GM18526 (cell line): ENCODE measurements around the gene ATP10B.

Experiments
- POLR2A ChIP-seq: IDR thresholded peaks from 3 replicates; pipeline ENCODE4 v1.6.1; 2011; ENCODE audit not compliant: insufficient read length; ENCODE audit errors: extremely low read depth

ATP10B gene

DNA sequence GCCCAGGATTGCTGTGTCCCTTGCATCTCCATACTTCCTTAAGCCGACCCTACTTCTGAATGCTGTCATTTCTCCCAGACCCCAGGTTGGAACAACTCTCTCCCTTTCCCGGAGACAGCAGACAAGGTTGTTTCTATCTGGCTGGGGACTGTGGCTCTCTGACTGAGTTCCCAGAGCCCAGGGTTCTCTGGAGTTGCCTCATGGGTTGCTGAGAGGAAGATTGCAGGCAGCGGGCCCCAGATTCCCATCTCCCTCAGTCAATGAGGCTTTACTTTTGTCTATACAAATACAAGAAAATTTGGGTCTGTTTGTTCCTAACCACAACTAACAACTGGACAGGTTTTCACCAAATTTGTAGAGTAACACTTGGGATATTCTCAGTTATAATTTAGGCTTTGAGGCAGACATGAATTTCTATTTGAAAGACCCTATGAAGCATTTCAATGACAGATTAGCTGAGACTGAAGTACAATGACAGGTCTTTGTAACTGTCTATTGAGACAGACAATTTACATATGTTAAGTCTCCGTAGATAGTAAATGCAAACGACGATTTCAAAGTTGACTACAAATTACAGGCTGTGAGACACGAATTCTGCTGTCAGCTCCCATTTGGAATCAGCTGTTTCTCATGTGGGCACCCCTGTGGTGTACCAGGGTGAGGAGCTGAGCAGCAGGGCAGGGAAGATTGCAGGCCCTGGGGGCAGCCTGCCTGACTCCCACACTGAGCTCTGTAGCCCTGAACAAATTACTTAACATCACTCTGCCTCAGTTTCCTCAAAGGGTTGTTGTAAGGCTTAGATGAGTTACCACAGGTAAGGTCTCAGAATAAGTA, 107.5 kb downstream of the ATP10B start:
- no peak for TF ChIP-seq POLR2A

DNA sequence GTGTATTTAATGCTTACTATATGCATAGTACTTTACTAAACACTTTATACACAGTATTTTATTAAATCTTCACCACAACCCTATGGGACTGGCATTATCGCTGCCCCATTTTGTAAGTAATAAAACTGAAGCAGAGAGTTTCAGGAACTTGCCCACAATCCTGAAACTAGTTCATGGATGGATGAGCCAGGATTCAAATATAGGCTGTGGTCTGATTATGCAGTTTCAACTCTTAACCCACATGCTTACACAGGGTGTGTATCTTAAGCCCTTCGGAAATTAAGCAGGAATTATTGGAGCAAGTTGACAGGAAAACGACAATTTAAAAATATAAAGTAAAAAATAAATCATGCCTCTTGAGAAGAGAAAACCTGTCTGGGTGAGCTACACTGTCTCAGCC, 109.0 kb downstream of the ATP10B start:
- no peak for TF ChIP-seq POLR2A

DNA sequence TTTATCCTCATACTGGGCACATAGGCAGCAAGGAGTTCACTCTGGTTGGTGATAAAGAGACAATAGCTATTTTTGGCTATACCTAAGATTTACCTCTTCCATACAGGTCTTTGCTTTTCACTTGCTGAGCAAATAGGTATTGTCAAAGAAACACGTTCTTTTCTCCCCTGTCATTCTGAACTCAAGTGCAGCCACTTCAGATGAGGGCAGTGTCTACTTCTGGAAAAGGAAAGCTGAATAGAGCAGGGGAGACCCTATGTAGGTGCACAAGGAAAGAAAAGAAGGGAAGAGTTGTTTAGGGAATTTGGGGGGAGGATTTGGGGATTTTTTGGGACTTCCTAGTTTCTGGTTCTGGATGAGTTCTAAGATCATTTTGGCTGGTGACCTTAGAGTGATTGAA, 109.6 kb downstream of the ATP10B start:
- no peak for TF ChIP-seq POLR2A

DNA sequence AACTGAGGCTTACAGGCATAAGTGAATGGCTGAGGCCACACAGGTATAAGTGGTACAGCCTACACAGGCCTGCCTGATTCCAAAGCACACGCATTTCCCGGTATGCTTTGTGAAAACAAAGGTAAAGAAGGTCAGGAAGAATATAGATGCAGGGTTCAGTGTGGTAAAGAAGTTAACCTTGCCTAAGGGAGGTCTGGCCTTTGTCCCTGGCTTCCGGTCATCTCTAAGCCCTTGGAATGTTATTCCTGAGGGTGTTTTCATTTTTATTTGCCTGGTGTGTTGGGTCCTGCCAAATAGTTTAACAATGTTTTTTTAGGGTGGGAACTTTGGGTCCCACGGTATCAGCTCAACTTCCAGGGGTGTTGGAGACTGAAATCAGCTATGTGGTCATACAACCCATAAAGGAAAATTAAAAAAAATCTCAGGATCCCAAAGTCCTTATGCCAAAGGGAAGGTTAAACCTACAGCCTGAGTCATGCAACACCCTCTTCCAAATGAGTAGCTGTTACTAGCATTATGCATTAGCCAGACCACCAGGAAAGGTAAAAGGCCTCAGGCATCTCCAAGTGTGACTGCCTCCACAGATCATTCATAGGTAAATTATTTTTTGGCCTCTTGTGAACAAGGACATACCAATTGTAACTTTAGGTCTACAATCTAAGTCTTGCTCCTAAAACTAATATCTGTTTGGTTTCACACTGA, 124.6 kb downstream of the ATP10B start:
- TF ChIP-seq POLR2A: no peak

DNA sequence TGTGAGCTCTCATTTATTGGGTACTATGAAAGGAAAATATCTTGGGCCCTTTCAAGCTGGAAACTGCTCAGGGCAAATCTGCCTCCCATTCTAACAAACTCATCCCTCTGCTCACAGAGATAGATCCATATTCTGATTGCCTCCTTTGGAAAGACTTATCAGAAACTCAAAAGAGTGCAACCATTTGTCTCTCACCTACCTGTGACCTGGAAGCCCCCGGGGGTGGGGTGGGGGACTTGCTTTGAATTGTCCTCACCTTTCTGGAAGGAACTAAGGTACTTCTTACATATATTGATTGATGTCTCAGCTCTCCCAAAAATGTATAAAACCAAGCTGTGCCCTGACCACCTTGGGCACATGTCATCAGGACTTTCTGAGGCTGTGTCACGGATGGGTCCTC, 125.3 kb downstream of the ATP10B start:
- no peak for TF ChIP-seq POLR2A

DNA sequence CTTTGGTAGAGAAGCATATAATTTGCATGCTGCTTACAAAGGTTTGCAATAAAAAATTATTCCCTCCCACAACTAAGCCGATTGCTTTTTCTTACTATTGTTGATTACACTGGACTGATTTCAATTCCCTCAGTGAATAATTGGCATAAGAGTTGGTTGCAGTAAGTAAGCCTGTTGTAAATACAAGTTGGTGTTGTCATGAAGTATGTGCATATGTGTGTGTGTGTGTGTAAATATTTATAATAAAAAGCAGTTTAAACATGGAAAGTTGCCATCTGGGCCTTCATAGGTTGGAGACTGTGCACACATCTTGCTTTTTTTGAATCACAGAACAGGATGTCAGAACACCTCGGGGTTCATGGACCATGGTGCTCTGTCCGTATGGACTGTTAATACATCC, 131.2 kb downstream of the ATP10B start:
- TF ChIP-seq POLR2A: no peak

DNA sequence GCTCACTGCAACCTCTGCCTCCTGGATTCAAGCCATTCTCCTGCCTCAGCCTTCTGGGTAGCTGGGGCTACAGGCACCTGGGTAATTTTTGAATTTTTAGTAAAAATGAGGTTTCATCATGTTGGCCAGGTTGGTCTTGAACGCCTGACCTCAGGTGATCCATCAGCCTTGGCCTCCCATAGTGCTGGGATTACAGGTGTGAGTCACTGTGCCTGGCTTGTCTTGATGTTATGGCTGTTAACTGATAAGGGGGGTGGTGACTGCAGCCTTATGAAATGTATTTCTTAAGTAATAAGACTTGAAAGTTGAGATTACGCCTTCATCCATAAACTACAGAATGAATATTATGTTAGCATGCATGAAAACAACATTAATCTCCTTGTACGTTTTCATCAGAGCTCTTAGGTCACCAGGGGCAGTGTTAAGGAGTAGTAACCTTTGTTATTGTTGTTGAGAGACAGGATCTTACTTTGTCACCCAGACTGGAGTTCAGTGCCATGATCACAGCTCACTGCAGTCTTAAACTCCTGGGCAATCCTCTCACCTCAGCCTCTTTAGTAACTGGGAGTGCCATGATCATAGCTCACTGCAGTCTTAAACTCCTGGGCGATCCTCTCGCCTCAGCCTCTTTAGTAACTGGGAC, 148.3 kb downstream of the ATP10B start:
- TF ChIP-seq POLR2A: no peak

DNA sequence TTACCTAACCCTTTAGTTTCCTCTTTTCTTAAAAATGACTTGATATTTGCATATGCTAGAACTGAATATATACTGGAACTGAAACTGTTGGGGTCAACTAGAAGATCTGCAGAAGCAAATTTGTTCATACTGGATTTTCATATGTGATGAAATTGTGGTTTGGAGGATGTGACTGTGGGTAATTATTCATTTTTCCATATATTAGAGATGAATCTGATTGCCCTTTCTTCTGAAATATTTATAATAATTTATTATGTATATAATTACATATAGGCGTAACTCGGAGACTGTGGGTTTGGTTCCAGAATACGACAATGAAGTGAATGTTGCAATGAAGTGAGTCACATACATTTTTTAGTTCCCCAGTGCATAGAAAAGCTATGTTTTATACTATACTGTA, 149.1 kb downstream of the ATP10B start:
- TF ChIP-seq POLR2A: no peak

DNA sequence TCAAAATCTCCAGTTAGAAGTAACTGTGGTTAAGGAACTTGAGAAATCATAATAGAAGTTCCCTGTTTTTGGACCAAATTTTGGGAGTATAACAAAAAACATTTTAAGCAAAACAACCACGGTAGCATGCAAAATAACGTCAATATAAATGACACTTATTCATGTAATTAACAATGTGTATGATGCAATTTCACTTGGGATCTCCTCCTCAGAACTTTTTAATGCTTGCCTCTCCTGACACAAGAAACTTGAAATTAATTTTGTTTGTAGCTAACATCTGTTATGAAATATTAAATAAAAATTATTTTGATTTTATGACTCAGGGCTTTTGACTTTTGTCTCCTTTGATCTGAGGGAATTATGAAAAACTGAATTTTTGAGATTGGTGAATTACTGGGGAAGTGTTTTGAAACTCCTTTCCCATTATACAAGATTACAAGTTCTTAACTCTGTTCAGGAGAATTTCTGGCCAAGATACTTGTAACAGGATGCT, 149.7 kb downstream of the ATP10B start:
- no peak for TF ChIP-seq POLR2A

DNA sequence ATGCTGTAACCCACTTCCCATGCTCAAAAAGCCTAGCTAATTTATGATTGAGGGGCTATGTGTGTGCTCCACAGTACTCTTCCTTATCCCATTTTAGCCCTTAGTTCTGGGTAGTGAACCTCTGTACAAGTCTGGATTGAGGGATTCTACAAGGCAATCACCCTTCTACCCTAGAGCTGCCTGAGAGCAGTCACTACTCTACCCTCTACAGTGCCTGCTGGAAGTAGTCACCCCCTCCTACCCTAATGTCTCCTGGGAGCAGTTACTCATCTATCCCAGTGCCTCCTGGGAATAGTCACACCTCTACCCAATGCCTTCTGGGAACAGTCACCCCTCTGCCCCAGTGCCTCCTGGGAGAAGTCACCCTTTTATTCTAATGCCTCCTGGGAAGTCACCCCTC, 150.6 kb downstream of the ATP10B start:
- no peak for TF ChIP-seq POLR2A

DNA sequence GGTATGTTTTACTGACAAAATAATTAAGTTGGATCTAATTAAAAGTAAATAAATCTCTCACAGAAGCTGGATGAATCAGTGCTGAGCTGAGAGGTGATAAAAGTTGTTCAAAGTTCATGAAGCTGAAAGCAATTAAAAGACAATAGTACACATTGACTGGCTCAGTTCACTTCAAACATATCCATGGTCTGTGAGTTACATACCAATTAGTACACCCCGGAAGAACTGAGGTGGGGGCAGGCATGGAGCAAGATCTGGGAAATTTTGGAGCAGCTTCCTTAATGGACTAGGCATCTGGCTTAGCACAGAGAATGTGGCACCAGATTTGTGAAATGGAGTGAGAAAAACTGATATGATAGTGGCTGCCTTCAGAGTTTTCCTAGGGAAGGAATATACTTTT, 152.7 kb downstream of the ATP10B start:
- no peak for TF ChIP-seq POLR2A

DNA sequence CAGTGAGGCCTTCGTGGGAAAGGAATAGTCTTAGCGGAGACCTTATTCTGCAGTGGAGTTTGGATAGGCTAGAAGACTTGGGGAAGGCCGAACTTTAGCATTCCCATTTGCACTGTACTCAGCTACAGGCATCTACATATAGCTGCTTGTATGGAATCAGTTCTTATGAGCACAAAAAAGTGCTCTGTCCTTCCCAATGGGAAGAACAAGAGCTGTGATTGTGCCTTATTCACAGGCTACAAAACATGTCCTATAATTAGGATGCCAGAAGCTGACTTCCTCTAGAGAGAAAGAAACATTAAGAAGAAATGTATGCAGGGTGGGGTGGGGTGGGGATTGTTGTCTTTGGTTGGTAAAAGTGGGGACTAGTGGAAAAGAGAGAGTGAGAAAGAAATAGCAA, 154.7 kb downstream of the ATP10B start:
- no peak for TF ChIP-seq POLR2A

DNA sequence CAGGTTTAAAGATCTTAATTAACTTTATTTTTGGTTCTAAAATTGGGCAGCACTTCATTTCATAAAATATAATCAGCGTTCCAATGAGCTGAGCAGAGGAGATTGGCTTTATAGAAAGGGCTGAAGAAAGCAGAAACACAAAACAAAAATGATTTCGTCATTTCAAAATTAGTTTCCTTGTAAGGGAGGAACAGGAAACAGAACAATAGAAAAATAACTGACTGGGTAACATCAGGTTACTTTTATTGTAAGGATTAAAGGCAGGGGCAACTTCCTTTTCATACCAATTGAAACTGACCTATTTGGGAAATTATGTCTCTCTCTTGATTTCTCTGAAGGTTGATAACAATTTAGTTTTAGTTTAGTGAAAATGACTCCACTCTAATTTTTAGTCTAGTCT, 157.1 kb downstream of the ATP10B start:
- TF ChIP-seq POLR2A: no peak

DNA sequence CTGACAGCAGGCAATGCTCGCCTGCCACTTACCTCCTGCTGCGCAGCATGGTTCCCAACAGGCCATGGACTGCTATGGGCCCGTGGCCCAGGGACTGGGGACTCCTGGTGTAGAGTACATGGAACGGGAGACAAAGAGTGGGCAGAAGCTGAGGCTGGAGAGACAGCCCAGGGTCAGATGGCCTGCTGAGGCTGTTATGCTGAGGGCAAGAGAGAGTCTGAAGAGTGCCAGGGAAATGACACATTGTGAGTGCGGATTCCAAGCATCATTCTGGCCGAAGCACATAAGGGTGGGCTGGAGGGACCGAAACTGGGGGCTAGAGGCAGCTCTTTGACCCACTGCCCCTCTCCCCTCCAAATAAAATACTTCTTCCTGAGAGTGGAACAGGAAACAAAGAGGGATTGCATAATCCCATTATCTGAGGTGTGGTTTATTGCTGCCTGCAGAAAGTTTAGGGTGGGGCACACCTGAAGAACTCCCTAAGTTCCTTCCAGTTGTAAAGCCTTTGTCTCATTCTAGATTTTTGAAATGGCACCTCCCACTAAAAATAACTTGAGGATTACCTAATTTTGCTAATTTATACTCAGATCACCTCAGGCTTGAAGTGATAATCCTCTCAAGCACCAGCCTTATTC, 158.1 kb downstream of the ATP10B start:
- TF ChIP-seq POLR2A: no peak

DNA sequence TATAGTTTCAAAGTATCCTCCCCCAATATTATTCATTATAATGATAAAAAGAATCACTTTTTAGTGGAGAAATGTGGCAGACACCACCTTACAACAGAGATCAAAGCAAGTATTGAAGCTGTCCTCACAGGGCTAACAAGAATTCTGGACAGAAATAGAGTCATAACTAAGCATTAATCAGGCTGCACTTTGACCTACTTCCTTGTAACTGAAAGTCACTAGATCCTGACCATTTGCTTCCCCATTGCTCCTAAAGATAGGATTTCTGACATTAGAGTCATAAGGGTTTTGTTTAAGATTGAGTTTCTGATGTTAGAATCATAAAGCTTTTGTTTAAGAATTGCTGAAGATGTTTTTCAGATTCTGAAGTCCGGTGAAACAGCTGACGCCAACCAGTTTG, 159.7 kb downstream of the ATP10B start:
- no peak for TF ChIP-seq POLR2A

DNA sequence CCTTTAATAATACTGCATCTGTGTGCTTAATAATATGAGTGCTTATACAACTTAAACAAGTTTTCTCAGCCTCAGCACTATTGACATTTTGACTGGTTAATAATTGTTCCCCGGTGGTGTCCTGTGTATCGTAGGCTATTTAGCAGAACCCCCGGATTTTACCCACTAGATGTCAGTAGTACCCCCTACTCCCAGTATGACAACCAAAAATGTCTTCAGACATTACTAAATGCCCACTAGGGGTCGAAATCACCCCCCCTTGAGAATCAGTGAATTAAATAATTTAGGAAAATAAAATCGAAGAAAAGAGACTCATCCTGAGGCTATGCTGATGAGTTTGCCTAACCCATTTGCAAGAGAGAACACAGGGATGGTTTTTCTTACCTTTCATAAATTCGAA, 166.3 kb downstream of the ATP10B start:
- TF ChIP-seq POLR2A: no peak

DNA sequence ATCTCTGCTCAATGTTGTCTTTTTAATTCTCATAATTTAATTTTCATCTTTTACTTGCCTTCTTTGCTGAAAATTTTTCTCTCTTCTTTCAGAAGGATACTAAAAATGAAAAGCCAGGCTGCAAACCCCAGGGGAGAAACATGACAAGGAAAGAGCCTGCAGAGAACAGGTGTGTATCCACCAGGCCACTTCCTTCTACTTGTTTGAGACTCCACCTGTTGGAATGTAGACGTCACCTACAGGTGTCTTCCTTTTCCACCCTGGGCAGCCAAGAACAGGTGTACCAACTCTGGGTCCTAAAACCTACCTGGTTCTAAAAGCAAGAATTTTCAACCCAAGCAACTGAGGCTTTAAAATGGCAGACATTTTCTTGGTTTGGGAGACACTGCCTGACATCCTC, 166.8 kb downstream of the ATP10B start:
- no peak for TF ChIP-seq POLR2A
